NCI-H1417 (cell line): ENCODE results near the gene POTEF.
"Not testable (repeated sequence)": the region's sequence is repeated elsewhere in the genome, so short reads cannot be mapped to it uniquely, and the experiment has no call there.

Experiments used
- DNase-seq, 3 experiments: peaks; one replicate each; lab custom pipeline; 2025; lab: John Stamatoyannopoulos, UW

POTEF gene

GRCh38 chr2:130152816-130153595, 24.0 kb upstream of the POTEF start:
- DNase-seq: no peak

- DNase-seq: not testable (repeated sequence)
Measured at GRCh38 chr2:130152136-130152815, 23.3 kb upstream of the POTEF start.

DNA sequence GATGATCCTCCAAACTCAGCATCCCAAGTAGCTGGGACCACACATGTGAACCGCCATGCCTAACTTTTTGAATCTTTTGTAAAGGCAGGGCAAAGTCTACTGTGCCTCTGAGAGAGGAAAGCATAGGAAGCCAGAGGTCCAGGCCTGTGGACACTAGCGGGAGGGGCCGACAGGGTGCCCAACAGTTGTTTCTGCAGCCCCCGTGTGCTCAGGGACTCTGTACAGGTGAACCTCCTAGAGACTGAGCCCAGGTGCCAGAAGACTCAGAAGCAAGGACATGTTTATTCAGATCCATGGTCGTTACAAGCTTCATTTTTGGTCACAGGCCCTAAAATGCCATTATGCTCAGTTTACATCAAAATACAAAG, 22.1 kb upstream of the POTEF start:
- not testable (repeated sequence) for DNase-seq

DNA sequence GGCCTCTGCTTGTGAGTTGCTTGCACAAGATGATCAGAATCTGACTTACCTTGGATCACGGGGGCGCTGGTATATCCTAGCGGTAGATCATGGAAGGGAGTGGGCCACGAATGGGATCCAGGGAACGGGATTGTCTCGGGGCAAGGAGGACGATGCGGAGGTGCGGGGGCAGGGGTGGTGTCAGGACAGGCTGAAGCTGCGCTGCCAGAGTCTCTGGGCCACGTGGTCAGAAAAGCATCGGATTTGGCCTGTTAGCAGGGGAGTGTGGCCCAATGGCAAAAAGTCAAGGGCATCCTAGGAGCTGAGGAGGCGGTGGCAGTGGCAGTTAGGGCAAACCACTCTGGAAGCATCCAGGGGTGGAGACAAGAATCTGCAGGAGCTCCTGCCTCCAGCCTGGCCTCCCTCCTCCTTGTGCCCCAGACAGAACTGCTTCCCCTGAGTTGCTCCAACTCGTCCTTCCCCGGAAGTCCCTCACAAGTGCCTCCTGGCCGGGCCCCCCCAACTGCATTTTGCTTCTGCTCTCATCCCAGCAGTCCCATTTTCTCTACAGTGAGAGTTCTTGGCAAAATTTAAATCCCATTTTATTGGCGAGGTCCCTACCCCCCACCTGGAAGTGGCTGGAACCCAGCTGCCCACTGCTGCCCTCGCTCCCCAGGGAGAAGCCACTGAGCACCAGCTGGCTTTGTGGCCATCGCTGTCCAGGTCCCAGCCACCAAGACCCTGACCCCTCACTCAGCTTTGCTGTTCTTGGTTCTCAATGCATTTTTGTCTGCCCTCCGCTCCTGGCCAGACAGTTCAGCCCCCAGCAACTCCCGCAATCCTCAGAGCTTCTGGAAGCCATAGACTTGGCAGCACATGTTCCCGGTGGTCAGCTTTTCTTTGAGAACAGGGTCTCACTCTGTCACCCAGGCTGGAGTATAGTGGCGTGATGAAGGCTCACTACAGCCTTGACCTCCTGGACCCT, 21.4 kb upstream of the POTEF start:
- no peak for DNase-seq

- peak in 2 of 3 experiments; percentile 0 to 2 for DNase-seq
Measured at GRCh38 chr2:130148515-130148914, 19.5 kb upstream of the POTEF start.

GRCh38 chr2:130145006-130145414, 16.0 kb upstream of the POTEF start, which contains the start of gene CCDC74B:
CCDC74B (minus strand) TSS chr2:130145112; CDS start chr2:130144996, 116 bp downstream.
- DNase-seq: peak; percentile 55 to 75 (median 72)

DNA sequence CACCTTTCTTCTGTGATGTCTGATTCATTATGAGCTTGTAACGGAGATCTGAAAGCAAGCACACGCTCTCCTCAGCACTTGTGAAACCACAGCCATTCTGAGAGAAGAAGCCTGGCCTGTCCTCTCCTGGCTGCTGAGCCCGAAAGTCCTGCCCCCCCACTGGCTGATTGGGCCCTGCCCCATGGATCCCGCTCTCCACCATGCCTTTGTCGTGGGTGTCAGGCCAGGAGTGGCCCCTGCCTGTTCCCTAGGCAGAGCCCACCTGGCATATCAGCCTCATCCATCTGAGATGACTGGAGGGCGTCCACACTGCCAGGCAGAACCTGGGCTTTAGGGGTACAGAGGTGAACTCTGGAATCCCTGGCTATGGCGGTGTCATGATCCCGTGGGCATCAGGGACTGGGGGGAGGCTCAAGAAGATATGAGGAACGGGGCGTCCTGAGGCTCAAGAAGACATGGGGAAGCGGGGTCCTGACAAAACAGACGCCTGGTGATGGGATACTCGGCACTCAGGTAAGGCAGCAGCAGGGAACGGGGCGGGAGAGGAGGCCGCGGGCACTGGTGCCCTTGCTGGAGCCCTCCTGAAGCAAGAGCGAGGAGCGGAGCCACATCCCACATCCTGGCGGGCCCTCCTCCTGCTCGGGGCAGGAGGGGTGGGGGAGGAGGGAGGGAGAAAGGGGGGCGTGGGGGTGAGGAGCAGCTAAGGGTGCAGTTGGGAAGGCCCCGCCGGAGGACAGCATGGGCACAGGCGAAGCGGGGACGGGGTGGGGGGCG, 14.4 kb upstream of the POTEF start:
- not testable (repeated sequence) for DNase-seq

DNA sequence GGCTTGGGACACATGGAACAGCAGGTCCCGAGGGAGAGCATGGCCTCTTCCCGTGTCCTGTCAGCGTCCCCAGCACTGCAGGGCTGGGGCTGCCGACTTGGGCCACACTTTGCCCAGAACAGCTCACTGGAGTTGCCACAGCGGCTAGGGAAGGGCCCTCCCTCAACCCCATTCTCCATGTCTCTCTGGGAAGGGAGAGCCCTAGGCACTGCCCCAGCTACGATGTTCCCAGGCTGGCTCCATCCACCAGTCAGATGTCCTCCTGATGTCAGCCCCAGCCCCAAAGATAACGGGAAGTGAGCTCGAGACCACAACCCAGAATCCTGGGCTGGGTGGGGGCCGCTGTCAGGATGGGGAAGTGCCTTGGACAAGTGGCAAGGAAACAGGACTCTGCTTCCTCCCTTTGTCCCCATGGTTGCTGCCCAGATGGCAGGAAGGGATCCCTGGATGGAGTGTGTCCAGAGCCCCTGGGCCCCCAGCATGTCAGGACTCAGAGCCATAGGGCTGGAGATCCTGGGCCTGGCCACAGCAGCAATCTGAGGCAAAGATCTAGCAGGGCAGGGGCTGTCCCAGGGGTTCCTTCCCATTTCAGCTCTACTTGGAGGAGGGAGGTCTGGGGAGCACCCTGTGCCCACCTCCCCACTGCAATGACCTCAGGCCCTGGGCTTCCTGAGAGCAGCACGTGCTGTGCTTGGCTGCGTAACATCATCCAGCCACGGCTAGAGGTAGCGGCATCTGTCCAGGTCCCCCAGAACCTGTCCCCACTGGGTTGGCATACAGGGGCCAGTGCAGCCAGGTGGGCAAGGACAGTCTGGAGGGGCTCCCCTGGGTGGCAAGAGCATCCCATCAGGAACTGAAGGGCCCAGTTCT, 13.6 kb upstream of the POTEF start:
- not testable (repeated sequence) for DNase-seq

DNA sequence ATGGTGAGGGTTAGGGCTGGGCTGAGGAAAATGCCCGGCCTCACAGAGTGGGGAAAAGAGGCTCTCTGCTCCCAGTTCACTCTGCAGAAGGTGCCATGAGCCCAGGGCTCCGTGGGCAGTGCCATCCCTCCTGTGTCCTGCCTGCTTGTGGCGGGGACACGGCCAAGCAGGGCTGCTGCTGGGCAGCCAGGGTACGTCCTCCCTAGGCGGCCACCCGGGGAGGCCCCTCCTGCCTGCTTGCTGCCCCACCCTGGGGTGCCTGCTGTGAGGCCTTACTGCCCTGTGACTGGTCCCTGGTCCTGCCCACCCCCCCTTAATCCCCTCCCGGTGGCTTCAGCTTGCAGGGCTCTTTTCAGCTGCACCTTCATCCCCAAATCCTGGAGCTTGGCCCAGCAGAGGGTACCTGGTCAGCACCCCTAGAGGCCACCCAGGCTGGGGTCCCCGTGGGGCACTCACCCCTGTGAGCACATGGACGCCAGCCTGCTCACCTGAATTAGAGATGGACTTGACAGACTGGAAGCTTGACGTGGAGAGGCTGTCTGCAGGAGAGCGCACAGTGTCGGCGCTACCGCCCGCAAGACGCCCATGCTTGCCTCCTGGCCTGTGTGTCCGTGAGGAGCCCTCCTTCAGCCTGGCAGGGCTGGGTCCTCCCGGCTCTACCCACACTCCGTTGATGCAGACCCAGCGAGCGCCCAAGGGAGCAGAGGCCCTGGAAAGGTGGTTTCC, 12.8 kb upstream of the POTEF start:
- DNase-seq: not testable (repeated sequence)

DNA sequence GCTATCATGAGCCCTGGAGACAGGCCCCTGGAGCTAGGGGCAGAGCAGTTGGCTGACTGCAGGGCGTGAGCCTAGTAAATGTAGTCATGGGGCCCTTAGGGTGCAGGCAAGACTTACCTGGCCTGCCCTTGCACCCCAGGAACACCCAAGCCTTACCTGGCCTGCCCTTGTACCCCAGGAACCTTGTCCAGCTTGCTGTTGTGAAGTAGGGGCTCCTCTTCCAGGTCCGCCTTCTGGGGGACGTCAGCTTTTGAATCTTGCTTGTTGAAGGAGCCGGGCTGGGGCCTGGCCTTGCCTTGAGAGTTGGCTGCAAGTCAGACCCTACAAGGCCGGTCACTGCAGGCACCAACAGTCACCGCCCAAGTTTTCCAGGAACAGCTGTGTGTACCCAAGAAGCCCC, 12.0 kb upstream of the POTEF start:
- not testable (repeated sequence) for DNase-seq

- not testable (repeated sequence) for DNase-seq
Measured at GRCh38 chr2:130140516-130140915, 11.5 kb upstream of the POTEF start.

- not testable (repeated sequence) for DNase-seq
Measured at GRCh38 chr2:130139331-130140280, 10.6 kb upstream of the POTEF start.

DNA sequence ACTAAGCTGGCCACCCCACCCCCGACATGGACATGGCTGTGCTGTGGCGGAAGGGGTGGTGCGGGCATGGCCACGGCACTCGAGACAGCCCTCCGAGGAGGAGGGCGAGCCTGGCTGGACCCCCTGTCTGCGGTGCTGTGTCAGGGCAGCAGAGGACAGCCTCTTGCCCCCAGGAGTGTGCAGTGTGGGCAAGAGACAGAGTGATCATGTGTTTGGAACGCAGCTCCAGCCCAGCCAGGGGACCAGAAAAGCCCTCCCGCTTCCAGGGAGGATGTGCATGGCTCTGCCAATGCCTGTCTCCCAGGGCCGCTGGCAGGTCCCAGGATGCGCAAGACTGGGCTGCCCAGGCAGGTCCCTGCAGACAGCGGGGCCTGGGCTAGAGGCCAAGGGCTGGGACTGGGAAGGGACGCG, 9.8 kb upstream of the POTEF start:
- DNase-seq: not testable (repeated sequence)

- not testable (repeated sequence) for DNase-seq
Measured at GRCh38 chr2:130138326-130138725, 9.3 kb upstream of the POTEF start.

DNA sequence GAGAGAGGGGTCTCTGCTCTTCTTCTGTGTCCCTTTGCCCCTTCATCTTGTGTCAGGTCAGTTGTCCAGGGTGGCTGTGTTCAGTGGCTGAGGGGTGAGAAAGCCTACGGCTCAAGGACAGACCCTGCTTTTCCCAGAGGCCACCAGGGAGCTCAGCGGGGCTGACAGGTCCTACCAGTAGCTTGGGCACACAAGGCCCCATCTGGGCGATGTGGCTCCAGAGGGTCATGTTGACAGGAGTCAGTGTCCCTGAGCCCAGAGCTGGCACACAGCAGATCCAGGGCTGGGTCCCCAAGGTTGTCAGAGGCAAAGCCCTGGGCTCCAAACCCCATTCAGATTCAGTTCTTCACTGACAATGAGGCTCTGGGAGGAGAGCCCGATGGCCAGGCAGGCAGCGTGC, 8.1 kb upstream of the POTEF start:
- DNase-seq: not testable (repeated sequence)

DNA sequence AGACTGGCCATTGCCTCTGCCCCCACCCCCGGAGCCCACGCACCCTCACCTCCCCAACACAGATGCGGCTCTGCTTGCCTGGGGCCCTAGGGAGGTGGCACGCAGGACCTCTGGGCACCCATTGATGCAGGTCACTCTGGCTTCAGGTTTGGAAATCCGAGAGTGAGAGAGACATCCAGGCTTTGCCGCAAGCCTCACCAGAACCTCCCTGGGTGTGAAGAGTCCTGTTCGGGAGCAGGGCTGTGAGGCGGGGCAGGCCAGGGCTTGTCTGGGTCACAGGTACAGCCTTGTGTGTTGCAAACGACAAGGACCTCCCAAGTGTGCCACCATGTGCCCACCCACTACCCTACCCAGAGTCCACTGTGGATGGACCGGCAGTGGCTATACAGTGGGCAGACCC, 7.5 kb upstream of the POTEF start:
- not testable (repeated sequence) for DNase-seq

DNA sequence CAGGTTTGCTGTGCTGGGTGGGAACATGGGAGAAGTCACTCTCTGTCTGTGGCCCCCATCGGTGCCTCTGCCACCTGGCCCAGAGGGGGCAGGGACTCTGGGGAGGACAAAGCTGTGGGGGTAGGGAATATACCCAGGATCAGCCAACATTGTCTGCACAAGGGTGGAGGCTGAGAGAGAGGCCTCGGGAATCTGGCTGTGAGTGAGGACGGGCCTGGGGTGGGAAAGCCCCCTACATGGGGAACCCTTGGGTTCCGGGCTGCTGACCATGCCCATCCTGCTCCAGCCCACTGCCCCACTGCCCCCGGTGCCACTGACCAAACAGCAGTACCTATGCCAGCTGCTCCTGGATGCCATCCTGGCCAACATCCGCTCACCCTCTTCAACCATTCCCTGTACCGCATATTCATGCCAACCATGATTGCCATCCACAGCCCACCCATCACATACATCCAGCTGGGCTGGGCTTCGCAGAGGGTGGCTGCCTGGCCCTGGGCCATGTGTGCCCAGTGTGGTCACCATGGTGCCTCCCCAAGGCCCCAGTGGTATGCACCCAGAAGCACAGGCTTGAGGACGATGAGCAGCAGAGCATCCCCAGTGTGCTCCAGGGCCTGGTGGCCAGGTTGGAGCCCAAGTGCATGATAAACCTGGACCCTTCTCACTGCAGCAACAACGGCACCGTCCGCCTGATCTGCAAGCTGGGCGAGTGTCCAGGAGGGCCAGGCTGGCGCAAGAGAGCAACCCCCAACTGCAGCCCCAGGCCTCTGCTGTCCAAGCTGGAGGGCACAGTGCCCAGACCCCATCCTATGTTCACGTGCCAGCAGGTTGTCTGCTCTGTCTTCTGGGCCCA, 6.9 kb upstream of the POTEF start:
- no peak for DNase-seq
